Panc1 (cell line): Measurements from ENCODE around the gene LDHB. TPM values are rescaled to one million over a fixed set of nuclear protein-coding genes. Genes with fewer than 3 reads are reported as not detected.

Source experiments
- ATAC-seq: fragments of 200-7000 bp; cut with Tn5 transposase; 2 replicates; pipeline ENCODE4 v1.9.1; 2020; ENCODE audit warnings: mild to moderate bottlenecking, moderate library complexity
- BruUV-seq: library from RNA; stranded (reverse); fragments of 400-500 nt; replicated peaks from 2 replicates; lab custom pipeline; 2021; lab: Mats Ljungman, UMichigan
- CTCF ChIA-PET: fragments of 300-600 bp; sonication (Branson Sonifier 250); formaldehyde crosslinking; loops from one replicate; lab custom pipeline; 2022; ENCODE audit warnings: antibody characterized with exemption; lab: Charles Lee
- POLR2A ChIA-PET: fragments of 300-600 bp; sonication (Branson Sonifier 250); formaldehyde crosslinking; loops from one replicate; lab custom pipeline; 2022; ENCODE audit warnings: antibody characterized with exemption; lab: Charles Lee
- DNase-seq: peaks from one replicate; pipeline ENCODE4 v3.0.0-alpha.2; 2010; ENCODE audit warnings: low read depth, low spot score
- H3K27ac ChIP-seq: 2 replicates; pipeline ENCODE4 v1.5.1; 2011; ENCODE audit warnings: mild to moderate bottlenecking, low read length, inconsistent platforms
- H3K27me3 ChIP-seq: fragments of 200-500 bp; sonication (Bioruptor generic); 2 replicates; pipeline ENCODE4 v1.6.0; 2014; ENCODE audit warnings: low read length, inconsistent platforms; ENCODE audit not compliant: control insufficient read depth, insufficient read depth
- H3K36me3 ChIP-seq: fragments of 200-500 bp; sonication (Bioruptor generic); 2 replicates; pipeline ENCODE4 v1.5.1; 2014; ENCODE audit warnings: inconsistent platforms, mild to moderate bottlenecking, low read length, moderate library complexity; ENCODE audit not compliant: control insufficient read depth, insufficient read depth
- H3K4me1 ChIP-seq: 2 replicates; pipeline ENCODE4 v1.5.1; 2011; ENCODE audit warnings: inconsistent platforms, mild to moderate bottlenecking, low read length, moderate library complexity; ENCODE audit not compliant: control insufficient read depth, insufficient read depth
- H3K4me3 ChIP-seq, 2 experiments: 2 replicates each; pipeline ENCODE4 v1.5.1; 2011 to 2012; ENCODE audit warnings: low read depth in 2 of 2, low read length in 2 of 2, mild to moderate bottlenecking in 2 of 2, inconsistent platforms in 1 of 2, moderate library complexity in 1 of 2
- H3K9me3 ChIP-seq: fragments of 200-500 bp; sonication (Bioruptor generic); 2 replicates; pipeline ENCODE4 v1.5.1; 2014; ENCODE audit warnings: low read depth, mild to moderate bottlenecking, inconsistent platforms, low read length, moderate library complexity; ENCODE audit not compliant: control insufficient read depth, insufficient read depth
- CTCF ChIP-seq: fragments of 450-650 bp; IDR thresholded peaks from 2 replicates; pipeline ENCODE4 v1.5.1; 2017; ENCODE audit warnings: mild to moderate bottlenecking
- POLR2AphosphoS5 ChIP-seq: IDR thresholded peaks from 2 replicates; pipeline ENCODE4 v1.6.1; 2012; ENCODE audit warnings: mild to moderate bottlenecking, low read depth, low read length, moderate library complexity
- SIN3A ChIP-seq: IDR thresholded peaks from 2 replicates; pipeline ENCODE4 v1.6.1; 2012; ENCODE audit warnings: low read depth, mild to moderate bottlenecking, low read length, moderate library complexity, borderline replicate concordance; ENCODE audit not compliant: insufficient read depth
- TCF7L2 ChIP-seq: IDR thresholded peaks from 2 replicates; pipeline ENCODE4 v1.6.1; 2011; ENCODE audit warnings: mild to moderate bottlenecking, low read depth, low read length, inconsistent platforms
- in situ Hi-C: cut with HindIII; loops from 2 replicates; pipeline ENCODE4 v1.10.0; 2016; ENCODE audit warnings: low sequenced_read_pairs, low pct_unique_long_range_greater_than_20kb
- intact Hi-C: fragments of 100-400 bp; cut with micrococcal nuclease; formaldehyde crosslinking; loops from one replicate; pipeline ENCODE4 v1.10.0; 2022; ENCODE audit not compliant: unreplicated experiment
- total RNA-seq: library from RNA; stranded (reverse); gene quantifications from one replicate; pipeline ENCODE4 v1.2.1, GENCODE V29; 2021; ENCODE audit not compliant: unreplicated experiment
- TF ChIP-seq, protein P1 (sequence below), 2 experiments: IDR thresholded peaks; 2 replicates each; pipeline ENCODE4 v1.6.1; 2011 to 2012; ENCODE audit warnings: low read depth in 2 of 2, control low read depth in 1 of 2, low read length in 1 of 2, mild to moderate bottlenecking in 1 of 2, moderate library complexity in 1 of 2; ENCODE audit not compliant: insufficient read depth in 1 of 2

LDHB gene
- total RNA-seq, 1 experiment from 2014 or later = 552 TPM

- Histone ChIP-seq H3K4me1 (peaks cover 4% of the 10 kb centered on the region; the same call in 1 of the 2 replicates), H3K27ac (no peak overlapping the region)
- intact Hi-C loops = no loop called here
These were observed 5.8 kb downstream of the LDHB start for GRCh38 chr12:21651821-21652220.

DNA sequence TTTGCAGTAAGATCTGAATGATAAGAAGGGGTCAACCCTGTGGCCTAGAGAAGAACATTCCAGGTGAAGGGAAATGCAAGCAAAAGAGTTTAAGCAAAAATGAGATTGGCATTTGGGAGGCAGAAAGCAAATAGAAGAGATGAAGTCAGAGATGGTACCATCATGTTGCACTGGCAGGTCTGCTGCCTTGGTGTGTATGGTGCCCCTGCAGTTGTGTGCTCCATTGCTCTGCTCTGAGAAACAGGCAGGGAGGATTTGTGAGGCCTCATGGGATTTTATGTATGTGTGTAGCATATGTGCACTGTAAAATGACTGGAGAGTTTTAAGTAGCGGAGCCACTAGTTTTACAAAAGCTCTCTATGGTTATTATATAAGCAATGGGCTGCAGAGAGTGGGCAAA, 6.6 kb downstream of the LDHB start:
- intact Hi-C loops (no loop called here), in situ Hi-C loops (no loop called here)
- ChIA-PET CTCF (no interaction called here), POLR2A (no interaction called here)
- DNase-seq = no peak
- no TSS peak for BruUV-seq
- no peak for ATAC-seq
- TF ChIP-seq TCF7L2 = no peak
- TF ChIP-seq SIN3A = no peak
- TF ChIP-seq POLR2AphosphoS5 = no peak
- TF ChIP-seq, protein P1, sequence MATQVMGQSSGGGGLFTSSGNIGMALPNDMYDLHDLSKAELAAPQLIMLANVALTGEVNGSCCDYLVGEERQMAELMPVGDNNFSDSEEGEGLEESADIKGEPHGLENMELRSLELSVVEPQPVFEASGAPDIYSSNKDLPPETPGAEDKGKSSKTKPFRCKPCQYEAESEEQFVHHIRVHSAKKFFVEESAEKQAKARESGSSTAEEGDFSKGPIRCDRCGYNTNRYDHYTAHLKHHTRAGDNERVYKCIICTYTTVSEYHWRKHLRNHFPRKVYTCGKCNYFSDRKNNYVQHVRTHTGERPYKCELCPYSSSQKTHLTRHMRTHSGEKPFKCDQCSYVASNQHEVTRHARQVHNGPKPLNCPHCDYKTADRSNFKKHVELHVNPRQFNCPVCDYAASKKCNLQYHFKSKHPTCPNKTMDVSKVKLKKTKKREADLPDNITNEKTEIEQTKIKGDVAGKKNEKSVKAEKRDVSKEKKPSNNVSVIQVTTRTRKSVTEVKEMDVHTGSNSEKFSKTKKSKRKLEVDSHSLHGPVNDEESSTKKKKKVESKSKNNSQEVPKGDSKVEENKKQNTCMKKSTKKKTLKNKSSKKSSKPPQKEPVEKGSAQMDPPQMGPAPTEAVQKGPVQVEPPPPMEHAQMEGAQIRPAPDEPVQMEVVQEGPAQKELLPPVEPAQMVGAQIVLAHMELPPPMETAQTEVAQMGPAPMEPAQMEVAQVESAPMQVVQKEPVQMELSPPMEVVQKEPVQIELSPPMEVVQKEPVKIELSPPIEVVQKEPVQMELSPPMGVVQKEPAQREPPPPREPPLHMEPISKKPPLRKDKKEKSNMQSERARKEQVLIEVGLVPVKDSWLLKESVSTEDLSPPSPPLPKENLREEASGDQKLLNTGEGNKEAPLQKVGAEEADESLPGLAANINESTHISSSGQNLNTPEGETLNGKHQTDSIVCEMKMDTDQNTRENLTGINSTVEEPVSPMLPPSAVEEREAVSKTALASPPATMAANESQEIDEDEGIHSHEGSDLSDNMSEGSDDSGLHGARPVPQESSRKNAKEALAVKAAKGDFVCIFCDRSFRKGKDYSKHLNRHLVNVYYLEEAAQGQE (IDR thresholded peaks at IDR 0.05; ENCODE audit: insufficient read depth in 1 of 2, low read depth in 2 of 2, low read length in 1 of 2) = no peak
- Histone ChIP-seq H3K36me3 (peaks cover 50% of the 10 kb centered on the region), H3K4me3 (no peak overlapping the region), H3K4me1 (peaks cover 4% of the 10 kb centered on the region; the same call in 1 of the 2 replicates), H3K9me3 (no peaks in the 10 kb centered on the region), H3K27ac (no peak overlapping the region), H3K27me3 (no peaks in the 10 kb centered on the region)

More at GRCh38 chr12:21651821-21652220, 5.8 kb downstream of the LDHB start:
- Histone ChIP-seq H3K9me3 (no peaks in the 10 kb centered on the region), H3K36me3 (peaks cover 43% of the 10 kb centered on the region), H3K27me3 (no peaks in the 10 kb centered on the region), H3K4me3 (no peak overlapping the region)
- in situ Hi-C loops = no loop called here
- TF ChIP-seq POLR2AphosphoS5 (no peak), SIN3A (no peak), CTCF (no peak), TCF7L2 (no peak)
- TF ChIP-seq, protein P1 (IDR thresholded peaks at IDR 0.05; ENCODE audit: insufficient read depth in 1 of 2, low read depth in 2 of 2, low read length in 1 of 2) = no peak
- ChIA-PET POLR2A (no interaction called here), CTCF (no interaction called here)
- DNase-seq (no peak), ATAC-seq (no peak)
- BruUV-seq = no TSS peak
